GM10248 (cell line): ENCODE measurements around the gene BSND.

Experiments
- CTCF ChIA-PET: fragments of 300-600 bp; sonication (Branson Sonifier 250); formaldehyde crosslinking; extraction: SDS; loops from one replicate; lab custom pipeline; 2021; ENCODE audit warnings: antibody characterized with exemption; lab: Yijun Ruan, JAX
- POLR2A ChIA-PET: fragments of 350-650 bp; sonication (Branson Sonifier 250); formaldehyde crosslinking; extraction: SDS; loops from one replicate; lab custom pipeline; 2020; ENCODE audit warnings: antibody characterized with exemption; lab: Yijun Ruan, JAX
- DNase-seq: peaks from one replicate; pipeline ENCODE4 v3.0.0; 2012; ENCODE audit errors: extremely low spot score
- CTCF ChIP-seq: IDR thresholded peaks from 2 replicates; pipeline ENCODE4 v1.5.1; 2012; ENCODE audit warnings: mild to moderate bottlenecking, low read depth; ENCODE audit errors: extremely low read depth, missing control alignments, control extremely low read depth

Gene BSND

GRCh38 chr1:54972436-54972835 is 26.3 kb upstream of the BSND start:
- CTCF ChIA-PET = interaction anchor here (1.2 to 2.3 kb wide), 4 partner anchors 8 to 25 kb away, joined by 3 to 10 read pairs (median 6); no protein-coding TSS in a partner anchor
- DNase-seq = peak; percentile 1
- TF ChIP-seq CTCF = no peak
- POLR2A ChIA-PET = no interaction called here

- CTCF ChIA-PET = interaction anchor here (0.8 to 2.3 kb wide), 5 partner anchors 9 to 48 kb away, joined by 3 to 10 read pairs (median 4); no protein-coding TSS in a partner anchor
- DNase-seq = peak; percentile 10
- POLR2A ChIA-PET = no interaction called here
These were observed 25.4 kb upstream of the BSND start for GRCh38 chr1:54973205-54973921.

GRCh38 chr1:54975356-54976108 is 23.2 kb upstream of the BSND start:
- ChIA-PET CTCF (interaction anchor here (0.6 to 3.5 kb wide), 2 partner anchors 19 to 22 kb away, joined by 3 to 25 read pairs; partner anchors contain the start of gene BSND), POLR2A (no interaction called here)
- no peak for TF ChIP-seq CTCF
- peak; percentile 2 for DNase-seq

More at GRCh38 chr1:54973205-54973921, 25.4 kb upstream of the BSND start:
- TF ChIP-seq CTCF = peak; percentile 3

- TF ChIP-seq CTCF = no peak
- POLR2A ChIA-PET = no interaction called here
- no peak for DNase-seq
These were observed 22.0 kb upstream of the BSND start for GRCh38 chr1:54976747-54977146.

GRCh38 chr1:54977533-54978297 is 21.0 kb upstream of the BSND start:
- CTCF ChIA-PET = interaction anchor here (0.7 to 3.5 kb wide), 7 partner anchors 10 to 44 kb away, joined by 3 to 26 read pairs (median 6); partner anchors contain the start of gene BSND
- no peak for TF ChIP-seq CTCF
- no peak for DNase-seq
- POLR2A ChIA-PET = no interaction called here

More at GRCh38 chr1:54976747-54977146, 22.0 kb upstream of the BSND start:
- CTCF ChIA-PET = interaction anchor here (1.5 to 3.5 kb wide), 3 partner anchors 21 to 45 kb away, joined by 4 to 26 read pairs (median 25); partner anchors contain the start of gene BSND
